ENCODE data around the gene CRACR2B.
A peak's percentile ranks its signal among the peaks of the same experiment; 100 is the strongest.

The CRACR2B gene

DNA sequence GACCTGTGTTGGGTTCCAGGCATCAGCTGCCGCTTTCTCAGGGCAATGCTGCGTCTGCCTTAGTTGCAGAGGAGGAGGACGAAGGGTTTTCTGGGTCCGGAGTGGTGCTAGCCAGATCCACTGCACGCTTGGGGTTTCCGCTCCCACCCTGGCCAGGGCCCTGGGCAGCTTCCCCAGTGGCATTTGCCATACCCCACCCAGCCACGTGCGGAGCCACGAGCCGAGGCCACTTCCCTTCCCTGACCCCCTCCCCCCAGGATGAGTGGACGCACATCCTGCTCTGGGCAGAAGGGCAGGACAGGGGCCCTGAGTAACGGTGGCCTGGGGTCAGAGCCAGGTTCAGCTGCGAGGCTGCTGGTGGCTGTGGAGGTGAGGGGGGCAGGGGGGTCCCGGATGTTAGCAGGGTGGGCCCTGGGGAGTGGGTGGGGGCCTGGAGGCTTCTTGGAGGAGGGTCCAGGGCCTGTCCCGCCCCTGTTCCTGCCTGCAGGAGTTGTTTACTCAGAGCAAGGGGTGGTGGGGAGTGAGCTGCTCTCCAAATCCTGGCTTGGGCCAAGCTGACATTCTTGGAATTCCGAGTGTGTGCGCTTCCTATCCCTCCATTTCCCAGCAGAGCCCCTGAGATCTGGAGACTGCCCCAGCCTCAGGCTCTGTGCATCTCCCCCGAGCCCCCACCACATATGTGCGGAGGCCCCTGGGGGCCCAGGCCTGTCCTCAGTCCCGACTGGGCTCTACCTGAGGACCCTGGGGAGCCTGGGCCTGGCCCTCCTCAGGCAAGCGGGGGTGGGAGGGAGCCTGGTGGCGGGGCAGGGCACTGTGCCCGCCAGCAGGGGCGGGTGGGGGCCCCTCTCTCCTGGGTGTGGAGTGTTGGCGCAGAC, 16.3 kb downstream of the CRACR2B start:
- TF ChIP-seq FOXP2 (optimal IDR thresholded peaks at IDR 0.05; ENCODE audit: borderline replicate concordance, extremely low read depth, extremely low read length, insufficient read depth) = no peak
- TF ChIP-seq, protein P1, sequence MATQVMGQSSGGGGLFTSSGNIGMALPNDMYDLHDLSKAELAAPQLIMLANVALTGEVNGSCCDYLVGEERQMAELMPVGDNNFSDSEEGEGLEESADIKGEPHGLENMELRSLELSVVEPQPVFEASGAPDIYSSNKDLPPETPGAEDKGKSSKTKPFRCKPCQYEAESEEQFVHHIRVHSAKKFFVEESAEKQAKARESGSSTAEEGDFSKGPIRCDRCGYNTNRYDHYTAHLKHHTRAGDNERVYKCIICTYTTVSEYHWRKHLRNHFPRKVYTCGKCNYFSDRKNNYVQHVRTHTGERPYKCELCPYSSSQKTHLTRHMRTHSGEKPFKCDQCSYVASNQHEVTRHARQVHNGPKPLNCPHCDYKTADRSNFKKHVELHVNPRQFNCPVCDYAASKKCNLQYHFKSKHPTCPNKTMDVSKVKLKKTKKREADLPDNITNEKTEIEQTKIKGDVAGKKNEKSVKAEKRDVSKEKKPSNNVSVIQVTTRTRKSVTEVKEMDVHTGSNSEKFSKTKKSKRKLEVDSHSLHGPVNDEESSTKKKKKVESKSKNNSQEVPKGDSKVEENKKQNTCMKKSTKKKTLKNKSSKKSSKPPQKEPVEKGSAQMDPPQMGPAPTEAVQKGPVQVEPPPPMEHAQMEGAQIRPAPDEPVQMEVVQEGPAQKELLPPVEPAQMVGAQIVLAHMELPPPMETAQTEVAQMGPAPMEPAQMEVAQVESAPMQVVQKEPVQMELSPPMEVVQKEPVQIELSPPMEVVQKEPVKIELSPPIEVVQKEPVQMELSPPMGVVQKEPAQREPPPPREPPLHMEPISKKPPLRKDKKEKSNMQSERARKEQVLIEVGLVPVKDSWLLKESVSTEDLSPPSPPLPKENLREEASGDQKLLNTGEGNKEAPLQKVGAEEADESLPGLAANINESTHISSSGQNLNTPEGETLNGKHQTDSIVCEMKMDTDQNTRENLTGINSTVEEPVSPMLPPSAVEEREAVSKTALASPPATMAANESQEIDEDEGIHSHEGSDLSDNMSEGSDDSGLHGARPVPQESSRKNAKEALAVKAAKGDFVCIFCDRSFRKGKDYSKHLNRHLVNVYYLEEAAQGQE (IDR thresholded peaks at IDR 0.05; ENCODE audit: insufficient read depth in 1 of 2, low read depth in 2 of 2, low read length in 2 of 2) = peak; percentile 54 to 80; a peak in 3 of 4 replicates
- peak; percentile 75 for TF ChIP-seq TAF1 (IDR thresholded peaks at IDR 0.05; ENCODE audit: borderline replicate concordance, insufficient read depth, low read length)
- TF ChIP-seq POLR2AphosphoS5 (IDR thresholded peaks at IDR 0.05; ENCODE audit: low read depth, low read length) = peak; percentile 67; the same call in 1 of the 2 replicates
- peak; percentile 92; the same call in 1 of the 2 replicates for TF ChIP-seq SIN3A (IDR thresholded peaks at IDR 0.05; ENCODE audit: borderline replicate concordance, insufficient read depth, low read length)

- no peak for TF ChIP-seq SIN3A (IDR thresholded peaks at IDR 0.05; ENCODE audit: borderline replicate concordance, insufficient read depth, low read length)
- TF ChIP-seq FOXP2 (optimal IDR thresholded peaks at IDR 0.05; ENCODE audit: borderline replicate concordance, extremely low read depth, extremely low read length, insufficient read depth) = no peak
- TF ChIP-seq POLR2AphosphoS5 (IDR thresholded peaks at IDR 0.05; ENCODE audit: low read depth, low read length) = no peak
- TF ChIP-seq, protein P1 (IDR thresholded peaks at IDR 0.05; ENCODE audit: insufficient read depth in 1 of 2, low read depth in 2 of 2, low read length in 2 of 2) = no peak
- TF ChIP-seq TAF1 (IDR thresholded peaks at IDR 0.05; ENCODE audit: borderline replicate concordance, insufficient read depth, low read length) = no peak
Measured at GRCh38 chr11:844693-845644, 17.2 kb downstream of the CRACR2B start.

- TF ChIP-seq FOXP2 (optimal IDR thresholded peaks at IDR 0.05; ENCODE audit: borderline replicate concordance, extremely low read depth, extremely low read length, insufficient read depth) (no peak), SIN3A (IDR thresholded peaks at IDR 0.05; ENCODE audit: borderline replicate concordance, insufficient read depth, low read length) (no peak), TAF1 (IDR thresholded peaks at IDR 0.05; ENCODE audit: borderline replicate concordance, insufficient read depth, low read length) (no peak), POLR2AphosphoS5 (IDR thresholded peaks at IDR 0.05; ENCODE audit: low read depth, low read length) (no peak)
- TF ChIP-seq, protein P1 (IDR thresholded peaks at IDR 0.05; ENCODE audit: insufficient read depth in 1 of 2, low read depth in 2 of 2, low read length in 2 of 2) = no peak
Measured at GRCh38 chr11:845872-846495, 18.3 kb downstream of the CRACR2B start.

GRCh38 chr11:846496-847098, 18.9 kb downstream of the CRACR2B start:
- TF ChIP-seq, protein P1 (IDR thresholded peaks at IDR 0.05; ENCODE audit: insufficient read depth in 1 of 2, low read depth in 2 of 2, low read length in 2 of 2) = no peak
- TF ChIP-seq SIN3A (IDR thresholded peaks at IDR 0.05; ENCODE audit: borderline replicate concordance, insufficient read depth, low read length) (no peak), TAF1 (IDR thresholded peaks at IDR 0.05; ENCODE audit: borderline replicate concordance, insufficient read depth, low read length) (no peak), POLR2AphosphoS5 (IDR thresholded peaks at IDR 0.05; ENCODE audit: low read depth, low read length) (no peak), FOXP2 (optimal IDR thresholded peaks at IDR 0.05; ENCODE audit: borderline replicate concordance, extremely low read depth, extremely low read length, insufficient read depth) (no peak)

Measured in PFSK-1 (cell line).